Body of pancreas (tissue), 4 donors: ENCODE data around the gene FAM200C.

Source experiments
- POLR2A ChIP-seq, 3 donors: fragments of 450-650 bp; IDR thresholded peaks; one replicate each; pipeline ENCODE4 v1.6.1; 2016; ENCODE audit warnings: antibody characterized with exemption in 3 of 3, mild to moderate bottlenecking in 2 of 3
- TF ChIP-seq, protein P1 (sequence below), 7 experiments: fragments of 450-650 bp in 4 of 7; fragments of 200-600 bp in 3 of 7; sonication (generic) in 3 of 7; IDR thresholded peaks; one replicate each; pipeline ENCODE4 v1.5.1; 2016 to 2019; ENCODE audit warnings: antibody characterized with exemption in 7 of 7

GRCh38 chr5:160380041-160380440, 19.8 kb downstream of the FAM200C start:
- no peak for TF ChIP-seq POLR2A (IDR thresholded peaks at IDR 0.05)
- TF ChIP-seq, protein P1, sequence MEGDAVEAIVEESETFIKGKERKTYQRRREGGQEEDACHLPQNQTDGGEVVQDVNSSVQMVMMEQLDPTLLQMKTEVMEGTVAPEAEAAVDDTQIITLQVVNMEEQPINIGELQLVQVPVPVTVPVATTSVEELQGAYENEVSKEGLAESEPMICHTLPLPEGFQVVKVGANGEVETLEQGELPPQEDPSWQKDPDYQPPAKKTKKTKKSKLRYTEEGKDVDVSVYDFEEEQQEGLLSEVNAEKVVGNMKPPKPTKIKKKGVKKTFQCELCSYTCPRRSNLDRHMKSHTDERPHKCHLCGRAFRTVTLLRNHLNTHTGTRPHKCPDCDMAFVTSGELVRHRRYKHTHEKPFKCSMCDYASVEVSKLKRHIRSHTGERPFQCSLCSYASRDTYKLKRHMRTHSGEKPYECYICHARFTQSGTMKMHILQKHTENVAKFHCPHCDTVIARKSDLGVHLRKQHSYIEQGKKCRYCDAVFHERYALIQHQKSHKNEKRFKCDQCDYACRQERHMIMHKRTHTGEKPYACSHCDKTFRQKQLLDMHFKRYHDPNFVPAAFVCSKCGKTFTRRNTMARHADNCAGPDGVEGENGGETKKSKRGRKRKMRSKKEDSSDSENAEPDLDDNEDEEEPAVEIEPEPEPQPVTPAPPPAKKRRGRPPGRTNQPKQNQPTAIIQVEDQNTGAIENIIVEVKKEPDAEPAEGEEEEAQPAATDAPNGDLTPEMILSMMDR (IDR thresholded peaks at IDR 0.05): no peak
